HG03378 (cell line): ENCODE measurements around the gene FAM167B.
A peak's percentile ranks its signal among the peaks of the same experiment; 100 is the strongest.

Experiments
- ATAC-seq: cut with Tn5 transposase; IDR thresholded peaks from one replicate; pipeline ENCODE4 v1.9.1; 2021; ENCODE audit warnings: mild to moderate bottlenecking, moderate library complexity; ENCODE audit not compliant: unreplicated experiment

The FAM167B gene

DNA sequence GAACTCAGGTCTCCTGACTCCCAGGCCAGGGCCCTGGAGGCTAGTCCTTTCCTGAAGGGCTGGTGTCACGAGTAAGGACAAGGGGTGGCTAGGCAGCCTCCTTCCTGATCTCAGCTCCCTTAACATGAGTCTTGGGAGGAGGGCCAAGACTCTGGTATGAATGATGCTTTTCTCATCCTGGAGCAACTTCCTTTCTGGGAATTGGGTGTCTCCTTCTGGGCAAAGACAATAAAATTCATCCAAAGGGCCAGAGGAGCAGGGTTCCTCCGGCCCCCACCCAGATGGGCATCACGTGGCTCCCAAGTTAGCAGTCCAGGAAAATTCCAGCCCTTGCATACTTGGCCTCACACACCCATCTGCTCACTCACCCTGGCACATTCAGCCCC, at the start of gene FAM167B:
FAM167B (plus strand) TSS at position 335 of the 386 bp plus-strand sequence. CDS start 200 bp downstream, outside the sequence.
- ATAC-seq, result no peak

DNA sequence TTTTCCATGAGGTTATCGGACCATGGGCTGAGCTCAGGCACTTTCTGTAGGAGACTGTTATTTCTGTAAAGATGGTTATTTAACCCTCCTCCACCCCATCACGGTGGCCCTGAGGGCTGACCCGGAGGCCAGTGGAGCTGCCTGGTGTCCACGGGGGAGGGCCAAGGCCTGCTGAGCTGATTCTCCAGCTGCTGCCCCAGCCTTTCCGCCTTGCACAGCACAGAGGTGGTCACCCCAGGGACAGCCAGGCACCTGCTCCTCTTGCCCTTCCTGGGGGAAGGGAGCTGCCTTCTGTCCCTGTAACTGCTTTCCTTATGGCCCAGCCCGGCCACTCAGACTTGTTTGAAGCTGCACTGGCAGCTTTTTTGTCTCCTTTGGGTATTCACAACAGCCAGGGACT, 49.2 kb upstream of the FAM167B start:
- no peak for ATAC-seq

DNA sequence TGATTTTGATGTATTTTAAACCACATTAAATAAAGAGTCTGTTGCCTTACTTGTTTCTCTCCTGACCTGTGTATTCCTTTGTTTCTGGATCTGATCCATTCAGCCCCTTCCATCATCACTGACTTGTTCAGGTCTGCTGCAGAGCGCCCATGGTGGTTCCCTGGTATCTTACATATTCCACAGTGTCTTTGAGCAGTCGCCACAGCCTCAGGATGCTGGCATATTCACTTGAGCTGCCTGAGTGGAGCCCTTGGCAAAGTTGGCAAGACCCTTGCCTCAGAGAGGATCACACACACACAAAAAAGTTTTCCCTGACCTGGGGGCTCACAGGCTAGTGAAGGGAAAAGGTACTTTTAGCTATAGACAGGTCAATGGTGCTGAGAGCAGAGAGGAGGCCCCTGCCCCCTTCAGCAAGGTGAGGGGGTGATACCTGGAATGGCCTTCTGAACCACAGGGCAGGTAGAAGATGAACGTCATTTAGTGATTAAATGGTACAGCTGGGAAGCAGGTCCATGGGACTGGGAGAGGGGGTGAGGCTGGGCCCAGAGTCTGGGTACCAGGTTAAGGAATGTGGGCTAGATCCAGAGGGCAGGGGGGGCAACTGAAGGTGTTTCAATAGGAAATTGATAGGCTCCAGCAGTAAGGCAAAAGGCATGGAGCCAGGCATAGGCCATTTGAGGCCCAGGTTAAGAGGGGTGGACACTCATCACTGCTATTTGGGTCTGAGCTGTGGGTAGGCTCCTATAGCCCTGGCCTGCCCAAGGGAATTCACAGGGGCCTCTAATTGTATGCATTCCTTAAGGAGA, 48.6 kb upstream of the FAM167B start:
- ATAC-seq, result no peak

DNA sequence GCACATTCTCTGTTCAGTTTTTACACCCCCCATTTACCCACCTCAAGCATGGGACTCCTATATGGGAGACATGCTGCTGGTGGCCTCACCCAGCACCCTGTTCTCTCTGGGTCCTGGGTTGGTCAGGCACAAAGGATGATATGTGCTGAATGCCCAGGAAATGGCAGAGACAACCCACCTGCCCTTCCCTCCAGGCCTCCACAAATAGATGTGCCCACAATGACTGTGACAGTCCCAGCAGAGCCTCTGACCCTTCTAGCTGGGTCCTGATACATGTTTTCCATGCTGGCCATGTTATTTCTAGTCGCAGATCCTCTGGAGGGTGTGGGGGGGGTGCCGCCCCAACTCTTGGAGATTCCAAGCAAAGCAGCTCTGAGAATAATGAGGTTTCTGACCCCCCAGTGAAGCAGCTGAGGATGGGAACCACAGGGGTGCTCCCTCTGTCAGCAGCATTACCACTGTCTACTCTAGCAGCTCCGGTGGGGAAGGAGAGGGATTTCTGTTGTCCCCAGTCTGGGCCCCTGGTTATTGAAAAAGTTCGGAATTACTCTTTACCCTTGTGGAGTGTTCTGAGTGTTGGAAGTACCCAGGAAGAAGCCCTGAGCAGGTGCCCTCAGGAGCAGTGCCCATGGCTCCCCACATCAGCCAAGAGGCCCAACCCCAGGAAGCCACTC, 47.8 kb upstream of the FAM167B start:
- no peak for ATAC-seq

DNA sequence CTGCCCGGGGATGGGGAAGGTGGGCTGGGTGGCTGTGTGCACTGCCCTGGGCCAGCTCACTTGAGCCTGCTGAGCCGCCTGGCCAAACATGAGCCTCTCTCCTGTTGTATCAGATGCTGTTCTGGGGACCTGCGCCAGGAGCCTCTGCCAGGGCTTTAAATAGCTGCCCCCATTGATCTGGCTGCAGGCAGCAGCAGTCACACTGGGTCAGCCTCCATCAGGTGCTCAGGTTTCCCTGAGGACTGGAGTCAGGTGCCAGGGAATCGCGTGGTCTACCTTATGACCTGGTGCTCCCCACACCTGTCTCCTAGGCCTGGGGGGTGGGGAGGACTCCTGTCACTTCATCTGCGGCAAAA, 47.3 kb upstream of the FAM167B start:
- ATAC-seq, result no peak

DNA sequence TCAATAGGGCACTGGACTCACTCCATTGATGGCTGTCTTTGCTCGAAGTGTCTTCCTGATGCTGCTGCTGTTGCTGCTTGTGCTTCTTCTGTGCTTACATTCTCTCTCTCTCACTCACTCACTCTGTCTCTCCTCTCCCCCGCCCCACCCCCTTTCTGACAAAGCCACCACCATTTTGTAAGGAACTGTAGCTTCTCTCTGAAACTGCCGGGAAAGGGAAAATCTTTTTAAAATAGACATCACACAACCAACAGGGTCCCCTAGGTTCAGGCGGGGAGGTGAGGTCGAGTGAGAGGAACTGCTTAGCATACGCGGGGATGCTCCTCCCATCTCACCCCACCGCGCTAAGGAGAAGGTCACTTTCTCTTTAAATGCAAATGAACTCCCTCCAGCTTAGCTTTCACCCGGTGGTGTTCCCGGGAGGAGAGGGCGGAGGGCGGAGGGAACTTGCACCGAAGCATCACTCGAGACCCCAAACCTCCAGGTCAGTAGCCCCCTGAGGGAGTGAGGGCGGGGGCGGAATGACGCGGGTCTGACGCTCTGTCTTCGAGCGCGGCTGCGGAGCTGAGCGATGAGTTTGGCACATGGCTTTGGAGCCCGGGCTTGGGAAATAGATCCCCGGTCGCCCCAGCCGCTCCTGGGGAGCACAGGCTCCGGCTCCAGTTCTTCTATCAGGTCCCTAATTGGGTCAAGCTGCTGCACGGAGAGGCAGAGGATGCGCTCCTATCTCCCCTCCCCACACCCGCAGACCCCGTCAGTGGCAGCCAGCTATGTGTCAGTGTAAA, 46.6 kb upstream of the FAM167B start, which contains the start of gene CCDC28B:
CCDC28B (plus strand) TSS at position 370 of the 785 bp plus-strand sequence. CDS start 1,341 bp downstream, outside the sequence.
- no peak for ATAC-seq

DNA sequence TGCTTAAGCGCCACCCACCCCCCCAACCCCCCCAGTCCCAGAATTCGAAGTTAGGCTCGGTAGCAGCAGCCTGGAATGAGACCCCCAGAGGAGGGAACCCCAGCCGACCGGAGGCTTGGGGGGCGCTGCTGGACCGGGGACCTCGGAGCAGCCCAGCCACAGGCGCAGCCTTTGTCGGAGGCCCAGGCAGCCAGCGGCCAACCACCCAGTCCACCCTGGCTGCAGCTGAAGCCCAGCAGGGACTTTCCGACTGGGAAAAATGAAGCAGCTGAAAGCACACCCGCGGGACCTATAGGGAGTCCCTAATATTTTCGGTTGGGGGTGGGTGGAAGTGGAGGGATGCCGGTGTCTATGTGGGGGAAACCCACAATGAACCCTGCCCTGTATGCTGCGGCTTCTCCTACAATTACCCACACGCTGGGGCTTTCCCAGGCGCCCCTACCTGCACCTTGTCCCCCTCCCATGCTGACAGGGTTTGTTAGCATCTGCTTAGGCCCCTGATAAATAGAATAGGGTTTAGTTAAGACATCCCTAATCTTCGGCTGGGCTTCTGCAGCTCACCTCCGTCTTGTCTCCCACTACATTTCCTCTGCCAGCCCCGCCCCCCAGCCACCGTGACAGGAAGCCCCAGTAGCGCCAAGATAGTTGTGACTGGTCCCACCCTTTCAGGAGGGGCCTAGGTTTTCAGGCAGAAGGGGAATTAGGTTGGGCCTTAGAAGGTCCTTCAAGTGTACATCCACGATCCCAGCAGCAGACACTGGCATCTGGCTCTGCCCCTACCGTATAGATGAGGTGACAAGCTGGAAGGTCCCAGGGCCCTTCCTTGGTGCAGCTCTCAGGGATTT, 45.8 kb upstream of the FAM167B start:
- ATAC-seq, result no peak

DNA sequence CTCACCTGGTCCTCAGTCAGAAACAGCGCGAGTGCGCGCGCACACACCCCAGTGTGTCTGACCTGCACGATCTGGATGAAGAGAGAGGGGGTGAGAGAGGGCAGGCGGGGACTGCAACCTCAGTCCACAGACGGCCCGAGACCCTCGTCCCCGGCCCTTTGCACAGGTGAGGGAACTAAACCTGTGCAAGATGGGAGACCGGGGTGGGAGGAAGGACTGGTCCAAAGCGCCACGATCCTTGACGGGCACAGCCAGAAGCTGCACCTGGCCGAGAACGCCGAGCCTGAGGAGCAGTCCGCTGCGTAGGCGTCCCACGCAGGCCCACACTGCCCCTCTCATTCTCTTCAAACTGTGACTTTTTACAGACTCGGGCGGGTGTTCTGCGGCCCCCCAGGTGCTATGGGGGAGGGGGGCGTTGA, 42.1 kb upstream of the FAM167B start:
- ATAC-seq, result no peak

DNA sequence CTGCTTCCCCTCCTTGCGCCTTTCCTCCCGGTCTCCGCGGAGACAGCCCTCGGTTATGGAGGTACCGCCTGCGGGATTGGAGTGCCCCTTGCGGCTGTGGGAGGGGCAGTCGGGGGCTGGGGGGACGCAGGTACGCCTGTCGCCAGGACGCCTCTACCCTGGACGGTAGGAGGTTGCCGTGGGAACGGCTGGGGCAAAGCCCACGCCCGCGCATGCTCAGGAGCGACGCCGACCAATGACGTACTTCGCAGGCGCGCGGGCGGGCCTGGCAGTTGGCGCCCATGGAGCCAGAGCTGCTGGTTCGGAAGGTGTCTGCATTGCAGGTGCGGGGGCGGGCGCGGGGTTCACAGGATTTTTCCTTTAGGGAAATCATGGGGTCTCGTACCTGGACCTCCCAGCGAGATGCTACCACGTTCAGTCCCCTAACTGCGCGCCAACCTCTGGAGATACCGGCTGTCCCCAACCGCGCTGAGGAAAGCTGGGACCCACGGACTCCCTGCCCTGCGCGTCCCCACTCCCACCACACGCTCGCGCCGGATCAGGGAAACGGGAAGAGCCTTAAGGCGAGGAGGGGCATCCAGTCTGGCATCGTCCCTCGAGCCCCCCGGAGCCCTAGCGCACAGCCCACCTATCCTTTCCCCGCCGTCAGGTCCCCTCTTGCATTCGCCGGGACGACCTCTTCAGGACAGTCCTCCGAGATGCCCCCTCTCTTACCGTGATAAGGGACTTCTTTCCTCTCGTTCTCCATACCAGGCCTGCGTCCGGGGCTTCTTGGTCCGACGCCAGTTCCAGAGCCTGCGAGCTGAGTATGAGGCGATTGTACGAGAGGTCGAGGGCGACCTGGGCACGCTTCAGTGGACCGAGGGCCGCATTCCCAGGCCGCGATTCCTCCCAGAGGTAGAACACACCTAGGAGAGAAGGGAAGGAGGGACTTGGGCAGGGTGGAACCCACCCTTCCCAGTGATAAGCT, 41.3 kb upstream of the FAM167B start, which contains the start of gene IQCC:
IQCC (plus strand) TSS at position 271 of the 970 bp plus-strand sequence; CDS start at position 282, 11 bp downstream.
- no peak for ATAC-seq

DNA sequence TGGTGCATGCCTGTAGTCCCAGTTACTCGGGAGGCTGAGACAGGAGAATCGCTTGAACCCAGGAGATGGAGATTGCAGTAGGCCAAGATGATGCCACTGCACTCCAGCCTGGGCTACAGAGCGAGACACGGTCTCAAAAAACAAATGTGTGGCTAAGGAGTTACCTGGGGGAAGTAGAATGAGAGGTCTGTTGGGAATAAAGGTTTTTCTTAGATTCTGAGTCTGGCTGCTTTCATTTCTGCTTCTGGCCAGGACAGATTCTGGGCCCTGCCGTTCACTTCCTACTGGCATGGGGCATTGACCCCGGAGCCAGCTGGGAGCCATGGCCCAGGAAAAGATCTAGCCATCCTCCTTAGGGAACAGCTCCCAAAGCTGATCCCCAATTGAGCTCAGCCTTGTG, 38.6 kb upstream of the FAM167B start:
- no peak for ATAC-seq

DNA sequence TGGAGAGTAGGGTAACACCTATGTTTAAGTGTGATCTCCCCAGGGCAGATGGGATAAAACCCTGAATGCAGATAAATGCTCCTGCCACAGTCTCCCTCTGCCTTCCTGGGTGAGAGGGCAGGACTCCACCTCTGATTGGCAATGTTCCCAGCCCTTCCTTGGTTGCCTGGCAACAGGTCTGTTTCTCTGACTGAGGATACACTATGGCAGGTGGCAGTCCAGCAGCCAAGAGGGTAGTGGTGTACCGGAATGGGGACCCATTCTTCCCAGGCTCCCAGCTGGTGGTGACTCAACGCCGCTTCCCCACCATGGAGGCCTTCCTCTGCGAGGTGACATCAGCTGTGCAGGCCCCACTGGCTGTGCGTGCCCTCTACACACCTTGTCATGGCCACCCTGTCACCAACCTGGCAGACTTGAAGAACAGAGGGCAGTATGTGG, 38.1 kb upstream of the FAM167B start, which contains the start of gene DCDC2B:
DCDC2B (plus strand) TSS at position 199 of the 438 bp plus-strand sequence; CDS start at position 204, 5 bp downstream.
- no peak for ATAC-seq

DNA sequence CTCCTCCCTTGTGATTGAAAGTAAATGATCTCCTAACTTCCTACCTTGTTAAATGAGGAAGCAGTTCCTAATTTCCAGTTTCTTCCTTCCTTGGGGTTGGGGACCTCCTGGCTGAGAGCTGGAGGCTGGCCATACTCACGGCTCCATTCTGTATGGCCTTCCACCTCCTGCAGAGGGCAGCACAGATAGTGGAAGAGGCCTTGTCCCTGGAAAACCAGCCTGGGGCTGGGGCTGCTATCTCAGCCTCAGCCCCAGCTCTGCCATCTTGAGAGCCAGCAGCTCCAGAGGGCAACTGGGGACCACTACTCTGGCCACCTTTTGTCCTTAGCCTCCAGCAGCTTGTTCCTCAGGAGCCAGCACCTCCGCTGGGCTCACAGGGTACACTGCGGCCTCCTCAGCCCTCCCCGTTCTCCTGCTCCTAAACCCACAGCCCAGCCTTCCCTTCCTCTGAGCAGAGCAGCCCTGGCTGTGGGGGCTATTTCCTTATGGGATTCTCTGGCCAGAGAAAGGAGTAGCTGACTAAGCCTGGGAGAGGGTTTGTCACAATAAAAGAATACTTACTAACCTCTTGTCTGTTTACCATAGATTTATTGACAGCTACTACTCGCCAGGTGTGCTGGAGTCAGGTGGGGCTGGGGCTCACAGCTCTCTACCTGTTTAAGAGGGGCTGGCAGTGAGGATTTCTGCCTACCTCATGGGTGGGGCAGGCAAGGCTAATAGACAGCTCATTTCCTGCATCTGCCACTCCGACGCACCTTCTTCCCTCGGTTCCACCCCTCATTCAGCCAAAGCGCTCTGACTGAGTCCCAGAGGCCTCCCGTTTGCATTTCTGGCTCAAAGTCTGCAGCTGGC, 31.2 kb upstream of the FAM167B start:
- no peak for ATAC-seq

DNA sequence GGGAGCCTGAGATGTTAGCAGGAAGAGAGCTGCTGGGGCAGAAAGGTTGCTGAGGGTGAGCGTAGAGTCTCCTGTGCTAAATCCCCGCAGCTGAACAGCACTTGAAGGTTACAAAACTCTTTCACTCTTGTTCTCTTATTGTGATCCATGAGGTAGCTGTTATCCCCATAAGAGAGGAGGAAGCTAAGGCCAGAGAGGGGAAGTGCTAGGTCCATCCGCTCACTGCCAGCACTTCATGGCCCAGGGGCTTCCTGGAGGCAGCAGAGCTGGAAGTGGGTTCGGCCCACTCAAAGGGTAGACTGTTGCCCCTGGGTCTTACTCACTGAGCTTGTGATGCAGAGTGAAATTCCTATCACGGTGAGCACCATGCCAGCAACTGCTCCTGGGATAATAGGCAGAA, 30.5 kb upstream of the FAM167B start:
- ATAC-seq, result no peak

DNA sequence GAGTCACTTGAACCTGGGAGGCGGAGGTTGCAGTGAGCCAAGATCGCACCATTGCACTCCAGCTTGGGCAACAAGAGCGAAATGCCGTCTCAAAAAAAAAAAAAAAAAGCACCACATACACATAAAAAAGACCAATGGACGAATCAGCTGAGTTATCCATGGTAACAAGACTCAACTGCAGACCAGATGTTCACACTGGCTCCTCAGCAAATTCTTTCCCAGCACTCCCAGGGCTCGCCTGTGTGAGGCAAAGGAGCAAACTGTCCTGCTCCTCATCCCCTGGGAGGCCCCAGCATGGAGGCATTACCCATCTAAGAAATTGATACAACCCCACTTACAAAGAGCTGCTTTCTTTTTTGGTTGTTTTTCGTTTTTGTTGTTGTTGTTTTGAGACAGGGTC, 28.0 kb upstream of the FAM167B start:
- ATAC-seq, result no peak

DNA sequence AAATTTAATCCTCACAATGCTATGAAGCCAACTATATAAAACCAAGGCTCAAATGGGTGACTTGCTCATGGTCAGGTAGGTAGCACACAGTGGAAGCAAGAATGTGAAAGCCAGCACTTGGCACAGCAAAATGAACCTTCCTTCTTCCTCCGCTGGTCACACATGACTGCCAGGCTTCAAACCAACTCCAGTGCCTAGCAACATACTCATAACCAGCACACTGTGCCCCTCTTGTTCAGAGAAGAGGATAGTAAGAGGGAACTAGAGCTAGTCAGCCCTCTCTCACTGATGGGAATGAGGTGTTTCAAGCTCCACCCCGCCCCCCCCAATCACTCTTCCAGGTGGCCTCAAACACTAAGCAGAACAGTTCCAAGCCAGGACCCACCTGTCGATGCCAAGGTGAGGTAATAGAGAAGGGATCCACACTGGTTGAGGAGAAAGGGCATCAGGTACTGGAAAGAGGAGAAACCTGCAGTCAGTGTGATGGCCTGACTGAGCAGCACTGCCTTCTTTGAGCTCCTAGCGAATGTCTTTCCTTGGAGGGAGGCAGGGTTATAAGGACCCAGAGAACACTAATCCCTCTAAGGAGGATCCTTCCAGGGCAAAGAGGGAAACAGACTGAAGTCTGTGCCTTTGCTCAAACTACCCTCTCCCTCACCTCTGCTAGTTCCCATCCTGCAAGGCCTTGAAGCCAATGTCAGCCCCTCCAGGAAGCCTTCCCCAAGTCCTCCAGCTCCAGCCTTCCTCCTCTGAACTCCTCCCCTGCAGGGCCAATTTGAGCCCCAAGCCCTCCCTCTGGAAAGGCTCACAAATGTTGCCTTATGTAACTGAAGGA, 26.1 kb upstream of the FAM167B start:
- ATAC-seq, result no peak

DNA sequence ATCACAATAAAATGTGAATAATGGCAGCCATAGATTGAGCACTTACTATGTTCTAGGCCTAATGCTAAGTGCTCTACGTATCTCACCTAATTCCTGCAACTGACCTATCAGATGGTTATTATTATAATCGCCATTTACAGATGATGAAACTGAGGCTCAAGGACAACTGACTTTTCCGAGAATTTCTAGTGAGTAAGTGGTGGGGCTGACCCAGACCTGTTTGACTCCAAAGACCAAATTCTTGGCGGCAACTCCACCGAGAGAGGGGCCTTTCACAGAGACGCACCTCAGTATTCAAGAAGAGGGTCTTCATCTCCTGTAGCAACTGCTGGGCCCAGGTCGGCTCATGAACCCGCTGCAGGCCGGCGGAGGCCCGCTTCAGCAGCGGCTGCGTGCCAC, 25.4 kb upstream of the FAM167B start:
- ATAC-seq, result no peak

DNA sequence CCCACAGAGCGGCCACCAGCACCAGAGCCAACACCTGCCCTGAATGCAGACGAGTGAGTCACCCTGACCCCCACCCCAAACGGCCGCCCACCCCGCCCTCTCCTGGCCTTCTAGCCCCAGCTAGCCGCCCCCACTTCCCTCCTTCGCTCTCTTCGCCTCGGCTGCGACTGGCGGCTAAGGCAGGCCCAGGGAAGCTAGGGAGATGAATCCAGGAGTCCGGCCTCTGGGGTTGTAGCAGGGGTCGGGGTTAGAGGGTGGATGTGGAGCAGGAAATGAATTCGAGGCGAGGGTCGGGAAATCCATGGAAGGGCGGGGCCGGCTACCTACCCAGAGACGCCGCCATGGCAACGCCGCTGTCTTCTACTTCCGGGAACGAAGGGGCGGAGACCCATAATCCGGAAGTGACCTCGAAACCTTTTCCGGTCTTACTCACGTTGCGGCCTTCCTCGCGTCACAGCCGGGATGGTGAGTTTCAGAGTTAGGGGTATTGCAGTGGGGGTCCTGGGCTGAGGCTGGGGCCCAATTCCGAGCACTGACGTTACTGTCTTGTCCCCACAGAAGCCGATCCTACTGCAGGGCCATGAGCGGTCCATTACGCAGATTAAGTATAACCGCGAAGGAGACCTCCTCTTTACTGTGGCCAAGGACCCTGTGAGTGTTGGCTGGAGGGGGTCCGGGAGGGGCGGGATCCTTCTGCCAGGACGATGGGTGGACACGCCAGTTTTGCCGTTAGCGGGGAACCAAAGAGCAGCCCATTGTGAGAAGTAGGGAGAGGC, 24.9 kb upstream of the FAM167B start, which contains the start of the genes EIF3I and TMEM234:
EIF3I (plus strand) TSS at position 428 of the 776 bp plus-strand sequence; CDS start at position 463, 35 bp downstream.
TMEM234 (minus strand) TSS at position 374 of the 776 bp plus-strand sequence; CDS start at position 343, 31 bp downstream.
- ATAC-seq, result peak; percentile 80
